NCI-H187 (cell line): Measurements from ENCODE around the gene MAGIX.
"Not testable (repeated sequence)": the region's sequence is repeated elsewhere in the genome, so short reads cannot be mapped to it uniquely, and the experiment has no call there.

Source experiments
- DNase-seq, 2 experiments: peaks; one replicate each; lab custom pipeline; 2025; lab: John Stamatoyannopoulos, UW

MAGIX gene

GRCh38 chrX:49162620-49163019 lies at the start of gene MAGIX:
Gene MAGIX (plus strand): TSS chrX:49162758. CDS start chrX:49162890, 132 bp downstream.
- no peak for DNase-seq

GRCh38 chrX:49116076-49116475 lies 46.5 kb upstream of the MAGIX start:
- DNase-seq = no peak

GRCh38 chrX:49116716-49117115 lies 45.8 kb upstream of the MAGIX start:
- no peak for DNase-seq

- no peak for DNase-seq
Measured at GRCh38 chrX:49117581-49117980, 45.0 kb upstream of the MAGIX start.

GRCh38 chrX:49120091-49120490 lies 42.5 kb upstream of the MAGIX start:
- no peak for DNase-seq

GRCh38 chrX:49122499-49122898 lies 40.1 kb upstream of the MAGIX start:
- DNase-seq = no peak

- not testable (repeated sequence) for DNase-seq
Measured at GRCh38 chrX:49127742-49128258, 34.8 kb upstream of the MAGIX start.

- DNase-seq = no peak
Measured at GRCh38 chrX:49129427-49129826, 33.1 kb upstream of the MAGIX start.

- not testable (repeated sequence) for DNase-seq
Measured at GRCh38 chrX:49132275-49132674, 30.3 kb upstream of the MAGIX start.

- DNase-seq = no peak
Measured at GRCh38 chrX:49133759-49134158, 28.8 kb upstream of the MAGIX start.

GRCh38 chrX:49137492-49137891 lies 25.1 kb upstream of the MAGIX start:
- DNase-seq = no peak

GRCh38 chrX:49139713-49140112 lies 22.8 kb upstream of the MAGIX start:
- DNase-seq = no peak

GRCh38 chrX:49142264-49142663 lies 20.3 kb upstream of the MAGIX start:
- DNase-seq = not testable (repeated sequence)

- DNase-seq = not testable (repeated sequence)
Measured at GRCh38 chrX:49143154-49143553, 19.4 kb upstream of the MAGIX start.

- no peak for DNase-seq
Measured at GRCh38 chrX:49147282-49147681, 15.3 kb upstream of the MAGIX start.

GRCh38 chrX:49147936-49148335 lies 14.6 kb upstream of the MAGIX start:
- no peak for DNase-seq

GRCh38 chrX:49148390-49149100 lies 14.0 kb upstream of the MAGIX start:
- not testable (repeated sequence) for DNase-seq

- DNase-seq = not testable (repeated sequence)
Measured at GRCh38 chrX:49149291-49149690, 13.3 kb upstream of the MAGIX start.

- DNase-seq = no peak
Measured at GRCh38 chrX:49153467-49153866, 9.1 kb upstream of the MAGIX start.

GRCh38 chrX:49155243-49155899 lies 7.2 kb upstream of the MAGIX start:
- DNase-seq = peak in 1 of 2 experiments; percentile 11

- DNase-seq = peak in 1 of 2 experiments; percentile 35
Measured at GRCh38 chrX:49155900-49156837, 6.4 kb upstream of the MAGIX start.

- DNase-seq = no peak
Measured at GRCh38 chrX:49157194-49157593, 5.4 kb upstream of the MAGIX start.
